RWPE2 (cell line): ENCODE results near the gene N4BP2L2.
A peak's percentile ranks its signal among the peaks of the same experiment; 100 is the strongest.

Experiments
- ATAC-seq: fragments of 200-7000 bp; cut with Tn5 transposase; 3 replicates; pipeline ENCODE4 v1.9.1; 2021; ENCODE audit warnings: low read depth
- DNase-seq: peaks from one replicate; pipeline ENCODE4 v3.0.0-alpha.2; 2020; ENCODE audit warnings: low spot score
- H3K27ac ChIP-seq: fragments of 450-650 bp; 2 replicates; pipeline ENCODE4 v1.5.1; 2017; ENCODE audit warnings: mild to moderate bottlenecking; ENCODE audit not compliant: poor library complexity, severe bottlenecking
- H3K27me3 ChIP-seq: fragments of 250-450 bp; sonication (Bioruptor Pico); 2 replicates; pipeline ENCODE4 v1.5.1; 2021; ENCODE audit warnings: mild to moderate bottlenecking, moderate library complexity; ENCODE audit not compliant: insufficient read depth, poor library complexity, severe bottlenecking
- H3K36me3 ChIP-seq: fragments of 250-450 bp; sonication (Bioruptor Pico); 2 replicates; pipeline ENCODE4 v1.5.1; 2020; ENCODE audit warnings: low read depth, mild to moderate bottlenecking, moderate library complexity
- H3K4me1 ChIP-seq: fragments of 250-450 bp; sonication (Bioruptor Pico); 2 replicates; pipeline ENCODE4 v1.5.1; 2021; ENCODE audit warnings: mild to moderate bottlenecking, moderate library complexity; ENCODE audit not compliant: insufficient read depth, poor library complexity, severe bottlenecking
- H3K4me3 ChIP-seq: fragments of 250-450 bp; sonication (Bioruptor Pico); 2 replicates; pipeline ENCODE4 v1.5.1; 2021; ENCODE audit warnings: mild to moderate bottlenecking, moderate library complexity; ENCODE audit not compliant: severe bottlenecking
- H3K9me3 ChIP-seq: fragments of 250-450 bp; sonication (Bioruptor Pico); 2 replicates; pipeline ENCODE4 v1.5.1; 2021; ENCODE audit warnings: mild to moderate bottlenecking, moderate library complexity; ENCODE audit not compliant: severe bottlenecking
- CTCF ChIP-seq: fragments of 450-650 bp; IDR thresholded peaks from one replicate; pipeline ENCODE4 v1.5.1; 2017; ENCODE audit warnings: mild to moderate bottlenecking, moderate library complexity; ENCODE audit not compliant: poor library complexity, severe bottlenecking

Gene N4BP2L2

GRCh38 chr13:32542221-32542620, 3.6 kb upstream of the N4BP2L2 start:
- TF ChIP-seq CTCF, result no peak
- no peak for DNase-seq
- no peaks in the 10 kb centered on the region for H3K27me3 ChIP-seq
- no peak overlapping the region for H3K4me3 ChIP-seq
- H3K27ac ChIP-seq, result no peak overlapping the region
- peaks cover 4% of the 10 kb centered on the region; the same call in 1 of the 2 replicates for H3K36me3 ChIP-seq
- H3K9me3 ChIP-seq, result no peaks in the 10 kb centered on the region
- ATAC-seq, result no peak
- peaks cover 4% of the 10 kb centered on the region for H3K4me1 ChIP-seq

- H3K9me3 ChIP-seq, result no peaks in the 10 kb centered on the region
- peak overlapping the region; percentile 54 for H3K4me3 ChIP-seq
- H3K27ac ChIP-seq, result peak overlapping the region; percentile 69
- H3K36me3 ChIP-seq, result peaks cover 41% of the 10 kb centered on the region
- no peaks in the 10 kb centered on the region for H3K27me3 ChIP-seq
- ATAC-seq, result peak; percentile 68
- peaks cover 8% of the 10 kb centered on the region for H3K4me1 ChIP-seq
- DNase-seq, result no peak
- no peak for TF ChIP-seq CTCF
These were observed 413 bp downstream of the N4BP2L2 start for GRCh38 chr13:32538143-32538620.

GRCh38 chr13:32537580-32538142, 934 bp downstream of the N4BP2L2 start:
- TF ChIP-seq CTCF, result no peak
- ATAC-seq, result no peak
- no peak for DNase-seq
- H3K27ac ChIP-seq, result peak overlapping the region; percentile 69
- peaks cover 41% of the 10 kb centered on the region for H3K36me3 ChIP-seq
- H3K9me3 ChIP-seq, result no peaks in the 10 kb centered on the region
- no peaks in the 10 kb centered on the region for H3K27me3 ChIP-seq
- peaks cover 8% of the 10 kb centered on the region for H3K4me1 ChIP-seq
- peak overlapping the region; percentile 54 for H3K4me3 ChIP-seq

GRCh38 chr13:32535748-32536147, 2.8 kb downstream of the N4BP2L2 start:
- DNase-seq, result no peak
- ATAC-seq, result no peak
- no peak overlapping the region for H3K4me3 ChIP-seq
- no peak overlapping the region for H3K27ac ChIP-seq
- H3K27me3 ChIP-seq, result no peaks in the 10 kb centered on the region
- no peak for TF ChIP-seq CTCF
- H3K4me1 ChIP-seq, result peaks cover 8% of the 10 kb centered on the region
- H3K36me3 ChIP-seq, result peaks cover 55% of the 10 kb centered on the region
- no peaks in the 10 kb centered on the region for H3K9me3 ChIP-seq

- Histone ChIP-seq H3K36me3 (peaks cover 58% of the 10 kb centered on the region), H3K27ac (no peak overlapping the region), H3K27me3 (no peaks in the 10 kb centered on the region), H3K4me3 (no peak overlapping the region), H3K9me3 (no peaks in the 10 kb centered on the region), H3K4me1 (peaks cover 8% of the 10 kb centered on the region)
- TF ChIP-seq CTCF, result no peak
- ATAC-seq, result no peak
- no peak for DNase-seq
These were observed 3.5 kb downstream of the N4BP2L2 start for GRCh38 chr13:32535115-32535514.
